ENCODE data around the gene CERS6.

The CERS6 gene

GRCh38 chr2:168671932-168672331 is 215.9 kb downstream of the CERS6 start:
- no peak for DNase-seq (ENCODE audit: low spot score)

- peak; percentile 70 for DNase-seq (ENCODE audit: low spot score)
Measured at GRCh38 chr2:168673265-168674189, 217.5 kb downstream of the CERS6 start.

DNA sequence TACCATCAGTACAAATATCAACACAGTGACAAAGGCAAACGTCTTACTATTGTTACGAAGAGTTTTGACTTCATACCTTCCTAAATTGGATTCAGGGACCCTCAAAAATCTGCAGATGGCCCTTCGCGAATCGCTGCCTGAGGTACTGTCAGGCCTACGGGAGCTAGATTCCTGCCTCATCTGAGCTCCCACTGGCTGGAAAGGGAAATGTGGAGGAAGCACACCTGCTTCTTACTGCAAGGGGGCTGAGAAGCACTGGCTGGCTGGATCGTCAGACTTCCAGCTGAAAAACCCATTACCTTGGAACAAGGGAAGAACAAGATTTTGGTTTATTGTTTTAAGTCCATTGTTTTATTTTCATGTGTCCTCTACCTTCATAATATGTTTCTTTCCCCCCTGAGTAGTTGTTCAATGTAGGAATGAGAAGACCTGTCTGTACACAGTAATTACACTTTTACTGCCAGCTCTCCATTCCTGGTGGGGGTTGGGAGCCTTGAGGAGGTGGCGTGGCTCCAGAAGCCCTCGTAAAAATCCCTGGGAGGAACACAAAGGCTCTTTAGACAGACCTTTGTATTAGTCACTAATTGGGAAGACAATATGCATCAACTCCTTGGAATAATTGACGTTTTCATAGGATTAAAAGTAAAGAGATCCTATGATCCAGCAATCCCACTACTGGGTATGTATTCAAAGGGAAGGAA is 222.2 kb downstream of the CERS6 start:
- no peak for DNase-seq (ENCODE audit: low spot score)

- DNase-seq (ENCODE audit: low spot score) = no peak
Measured at GRCh38 chr2:168679081-168679480, 223.0 kb downstream of the CERS6 start.

GRCh38 chr2:168679741-168680310 is 223.8 kb downstream of the CERS6 start:
- no peak for DNase-seq (ENCODE audit: low spot score)

- no peak for DNase-seq (ENCODE audit: low spot score)
Measured at GRCh38 chr2:168683996-168684395, 227.9 kb downstream of the CERS6 start.

- no peak for DNase-seq (ENCODE audit: low spot score)
Measured at GRCh38 chr2:168684921-168685599, 229.0 kb downstream of the CERS6 start.

DNA sequence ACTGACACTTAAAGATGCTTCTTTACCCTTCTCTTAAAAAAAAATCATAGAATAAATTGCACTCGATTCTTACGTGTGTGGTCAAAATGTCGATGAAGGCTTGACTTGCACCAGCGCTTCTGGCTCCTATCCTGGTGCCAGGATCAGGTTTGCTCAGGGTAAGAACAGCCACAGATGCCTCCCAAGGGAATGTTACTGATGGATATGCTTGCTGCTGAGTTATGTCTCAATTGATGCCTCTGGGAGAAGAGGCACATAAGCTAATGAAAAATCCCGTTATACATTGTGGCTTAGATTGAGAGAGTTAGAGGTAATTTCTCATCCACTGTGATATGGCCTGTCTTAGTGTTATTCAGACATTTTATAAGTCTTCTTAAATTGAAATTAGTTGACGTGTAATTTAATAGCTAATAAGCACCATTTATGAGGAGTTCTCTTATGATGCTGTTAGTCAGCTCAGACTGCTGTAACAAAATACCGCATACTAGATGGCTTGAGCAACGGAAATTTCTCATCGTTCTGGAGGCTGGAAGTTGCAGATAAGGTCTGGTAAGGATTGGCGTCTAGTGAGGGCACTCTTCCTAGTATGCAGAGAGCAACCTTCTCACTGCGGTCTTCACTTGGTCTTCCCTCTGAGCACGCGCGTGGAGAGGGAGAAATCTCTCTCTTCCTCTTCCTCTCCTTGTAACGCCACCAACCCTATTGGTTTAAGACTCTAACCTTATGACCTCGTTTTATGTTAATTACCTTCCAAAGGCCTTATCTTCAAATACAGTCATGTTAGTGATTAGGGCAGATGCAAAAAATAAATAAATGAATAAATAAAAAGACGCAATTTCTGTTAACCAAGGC is 229.8 kb downstream of the CERS6 start:
- DNase-seq (ENCODE audit: low spot score) = no peak

- DNase-seq (ENCODE audit: low spot score) = no peak
Measured at GRCh38 chr2:168686452-168687191, 230.6 kb downstream of the CERS6 start.

GRCh38 chr2:168687314-168687713 is 231.2 kb downstream of the CERS6 start:
- DNase-seq (ENCODE audit: low spot score) = peak; percentile 48

GRCh38 chr2:168690381-168690885 is 234.4 kb downstream of the CERS6 start:
- no peak for DNase-seq (ENCODE audit: low spot score)

DNA sequence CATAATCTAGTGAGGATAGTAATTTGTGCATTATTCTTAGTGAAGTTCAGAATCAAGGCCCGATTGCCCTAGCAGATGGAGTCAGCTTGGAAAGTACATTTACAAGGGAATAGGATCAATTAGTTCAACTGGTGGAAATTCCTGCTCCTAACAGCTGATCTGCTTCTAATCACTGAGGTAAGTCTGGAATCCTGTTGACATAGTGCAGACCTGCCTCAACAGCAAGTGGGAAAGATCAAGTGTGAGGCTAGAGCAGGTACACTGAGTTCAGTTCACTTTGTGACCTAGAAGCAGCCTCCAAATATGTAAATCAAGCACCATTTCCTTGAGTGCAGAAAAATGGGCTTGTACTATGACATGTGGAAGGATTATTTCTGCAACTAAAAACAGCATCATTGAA is 235.1 kb downstream of the CERS6 start:
- no peak for DNase-seq (ENCODE audit: low spot score)

DNA sequence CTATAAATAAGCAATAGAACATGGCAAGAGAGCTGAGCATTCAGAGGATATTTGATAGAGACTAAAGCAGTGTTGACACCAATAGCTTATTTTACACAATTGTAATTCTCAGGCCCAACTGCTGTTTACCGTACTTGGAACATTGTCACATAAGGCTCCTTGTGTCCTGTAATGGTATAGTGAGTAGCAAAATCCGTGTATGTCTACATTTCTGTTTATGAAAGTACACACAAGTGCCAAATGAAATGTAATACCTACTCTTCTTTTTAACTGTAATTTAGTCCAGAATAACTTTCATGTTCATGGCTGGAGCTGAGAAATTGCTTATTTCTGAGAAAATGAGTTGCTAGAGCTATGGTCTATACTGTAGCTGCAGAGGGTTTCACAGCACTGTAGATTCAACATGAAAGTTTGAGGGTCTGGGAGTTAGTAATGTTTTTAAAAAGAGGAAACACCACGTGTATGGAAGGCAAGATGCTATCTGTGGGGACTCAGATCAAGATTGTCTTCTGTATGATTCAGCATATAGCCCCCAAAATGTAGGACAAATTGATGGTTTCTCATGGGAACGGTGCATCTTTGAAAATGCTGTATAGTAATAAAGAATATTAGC is 236.2 kb downstream of the CERS6 start:
- no peak for DNase-seq (ENCODE audit: low spot score)

- DNase-seq (ENCODE audit: low spot score) = no peak
Measured at GRCh38 chr2:168694173-168694572, 238.1 kb downstream of the CERS6 start.

DNA sequence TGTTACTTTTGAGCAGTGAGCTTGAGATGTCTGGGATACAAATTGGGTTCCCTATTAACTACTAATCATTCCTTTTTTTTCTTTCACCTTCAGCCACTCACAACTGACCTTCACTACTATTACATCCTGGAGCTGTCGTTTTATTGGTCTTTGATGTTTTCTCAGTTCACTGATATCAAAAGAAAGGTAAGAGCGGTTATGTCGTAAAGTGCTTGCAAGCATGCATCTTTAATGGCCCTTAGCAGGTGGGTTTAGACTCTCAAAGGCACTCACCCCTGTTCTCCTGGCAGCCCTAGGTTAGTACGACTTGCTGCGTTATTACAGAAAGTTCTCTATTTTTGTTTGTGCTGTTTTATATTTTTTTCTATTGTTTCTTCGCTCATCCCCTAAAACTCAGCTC is 238.8 kb downstream of the CERS6 start:
- no peak for DNase-seq (ENCODE audit: low spot score)

DNA sequence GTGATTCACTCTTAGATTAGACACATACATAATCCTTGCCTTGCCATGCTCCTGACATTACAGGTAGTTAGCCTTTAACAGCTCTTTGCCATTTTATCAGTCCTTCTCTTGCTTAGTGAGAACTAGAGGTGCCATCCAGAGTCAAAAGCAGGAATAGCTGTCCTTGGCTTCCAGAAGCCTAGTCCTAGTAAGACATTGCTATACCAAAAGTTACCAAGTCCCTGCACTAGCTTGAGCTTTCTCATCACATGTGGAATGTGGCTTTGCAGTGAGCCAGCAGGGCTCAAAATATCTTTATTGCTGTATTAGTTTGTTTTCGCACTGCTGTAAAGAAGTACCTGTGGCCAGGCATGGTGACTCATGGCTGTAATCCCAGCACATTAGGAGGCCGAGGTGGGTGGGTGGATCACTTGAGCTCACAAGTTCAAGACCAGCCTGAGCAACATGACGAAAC is 241.6 kb downstream of the CERS6 start:
- DNase-seq (ENCODE audit: low spot score) = no peak

DNA sequence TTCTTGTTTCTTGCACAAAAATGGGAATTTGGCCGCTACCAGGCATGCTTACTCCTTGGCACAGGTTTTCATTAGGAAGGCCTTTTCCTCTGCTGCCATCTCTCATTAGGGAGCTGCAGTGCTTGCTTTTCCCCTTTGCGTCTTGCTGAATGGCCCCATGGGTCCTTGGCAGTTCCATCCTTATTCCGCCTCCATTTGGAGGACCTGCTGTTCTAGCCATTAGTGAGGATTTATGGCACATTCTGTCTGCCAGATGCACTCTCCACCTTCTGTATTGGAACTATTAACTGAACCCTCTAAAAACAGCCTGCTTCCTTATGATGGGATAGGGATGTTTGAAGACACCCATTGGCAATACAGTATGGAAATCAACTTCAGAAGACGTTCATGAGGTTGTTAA is 242.9 kb downstream of the CERS6 start:
- peak; percentile 86 for DNase-seq (ENCODE audit: low spot score)

GRCh38 chr2:168699844-168700417 is 243.9 kb downstream of the CERS6 start:
- peak; percentile 41 for DNase-seq (ENCODE audit: low spot score)

DNA sequence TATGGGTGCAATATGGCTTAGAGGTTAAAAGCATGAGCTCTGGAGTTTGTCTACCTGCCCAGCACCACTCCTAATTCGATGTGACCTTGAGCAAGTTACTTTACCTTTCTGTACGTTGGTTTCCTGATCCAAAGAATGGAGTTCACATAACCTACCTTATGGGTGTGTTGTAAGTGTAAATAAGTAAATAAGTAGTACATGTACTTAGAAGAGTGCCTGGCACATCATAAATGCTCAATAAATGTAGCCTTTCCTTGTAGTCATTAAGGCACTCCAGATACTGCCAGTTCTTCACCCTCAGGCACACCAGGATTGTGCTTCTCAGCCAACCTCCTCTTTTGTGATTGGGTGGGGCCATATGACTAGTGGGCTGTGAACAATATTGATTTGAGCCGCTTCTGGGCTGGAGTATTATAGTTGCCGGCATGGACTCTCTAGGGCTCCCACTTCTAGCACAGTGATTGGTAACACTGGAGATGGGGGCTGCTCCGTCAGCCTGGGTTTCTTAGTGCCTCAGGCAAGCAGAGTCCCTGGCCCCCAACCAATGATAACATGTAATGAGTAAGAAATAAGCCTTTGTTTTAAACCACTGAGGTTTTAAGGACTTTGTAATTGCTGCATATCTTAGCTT is 244.7 kb downstream of the CERS6 start:
- no peak for DNase-seq (ENCODE audit: low spot score)
